Liver (tissue), 9 donors: Measurements from ENCODE around the gene SAMD8. TPM values are rescaled to one million over a fixed set of nuclear protein-coding genes. Genes with fewer than 3 reads are reported as not detected.

Experiments
- DNase-seq: peaks from one replicate; pipeline ENCODE4 v3.0.0-alpha.2; 2017; ENCODE audit warnings: low spot score
- H3K27ac ChIP-seq, 2 donors: one replicate each; pipeline ENCODE4 v1.7.0; 2013; ENCODE audit warnings: inconsistent platforms in 2 of 2, low read length in 2 of 2, control low read depth in 1 of 2, low read depth in 1 of 2, mild to moderate bottlenecking in 1 of 2
- H3K27me3 ChIP-seq, 4 donors: one replicate each; pipeline versions ENCODE4 v1.6.1 to v1.7.0; 2013; ENCODE audit warnings: low read length in 3 of 4, inconsistent platforms in 1 of 4, mild to moderate bottlenecking in 1 of 4, moderate library complexity in 1 of 4; ENCODE audit not compliant: control insufficient read depth in 4 of 4, insufficient read depth in 4 of 4
- H3K36me3 ChIP-seq, 4 donors: one replicate each; pipeline versions ENCODE4 v1.6.1 to v1.7.0; 2013; ENCODE audit warnings: low read length in 3 of 4, mild to moderate bottlenecking in 3 of 4, low read depth in 1 of 4, moderate library complexity in 1 of 4; ENCODE audit not compliant: control insufficient read depth in 4 of 4, insufficient read depth in 3 of 4
- H3K4me1 ChIP-seq, 4 donors: one replicate each; pipeline versions ENCODE4 v1.6.1 to v1.7.0; 2013; ENCODE audit warnings: low read length in 3 of 4, mild to moderate bottlenecking in 3 of 4, moderate library complexity in 1 of 4; ENCODE audit not compliant: control insufficient read depth in 4 of 4, insufficient read depth in 4 of 4
- H3K4me3 ChIP-seq, 3 donors: one replicate each; pipeline versions ENCODE4 v1.6.1 to v1.7.0; 2013; ENCODE audit warnings: low read length in 3 of 3, control low read depth in 1 of 3, low read depth in 1 of 3, mild to moderate bottlenecking in 1 of 3
- H3K9ac ChIP-seq, 2 donors: one replicate each; pipeline ENCODE4 v1.7.0; 2013; ENCODE audit warnings: low read length in 2 of 2, mild to moderate bottlenecking in 2 of 2, moderate library complexity in 2 of 2, control low read depth in 1 of 2, low read depth in 1 of 2
- H3K9me3 ChIP-seq, 4 donors: one replicate each; pipeline versions ENCODE4 v1.6.1 to v1.7.0; 2013; ENCODE audit warnings: low read length in 3 of 4; ENCODE audit not compliant: control insufficient read depth in 4 of 4
- EGR1 ChIP-seq, 2 donors: IDR thresholded peaks; 2 replicates each; pipeline ENCODE4 v1.6.1; 2016 to 2018; ENCODE audit warnings: antibody characterized with exemption in 2 of 2, low read depth in 2 of 2
- FOXA1 ChIP-seq: IDR thresholded peaks from 2 replicates; pipeline ENCODE4 v1.6.1; 2016; ENCODE audit warnings: antibody characterized with exemption
- FOXA2 ChIP-seq: IDR thresholded peaks from 2 replicates; pipeline ENCODE4 v1.6.1; 2016; ENCODE audit warnings: antibody characterized with exemption
- GABPA ChIP-seq, 2 donors: IDR thresholded peaks in 1 of 2; conservative IDR thresholded peaks in 1 of 2; 2 replicates each; pipeline ENCODE4 v1.6.1; 2016; ENCODE audit warnings: antibody characterized with exemption in 2 of 2, mild to moderate bottlenecking in 1 of 2, moderate library complexity in 1 of 2
- HNF4A ChIP-seq, 2 donors: conservative IDR thresholded peaks; 2 replicates each; pipeline ENCODE4 v1.6.1; 2016; ENCODE audit warnings: antibody characterized with exemption in 2 of 2, mild to moderate bottlenecking in 2 of 2
- HNF4G ChIP-seq: IDR thresholded peaks from 2 replicates; pipeline ENCODE4 v1.6.1; 2016; ENCODE audit warnings: antibody characterized with exemption
- JUND ChIP-seq, 2 donors: IDR thresholded peaks; 2 replicates each; pipeline ENCODE4 v1.6.1; 2016; ENCODE audit warnings: antibody characterized with exemption in 2 of 2
- NR2F2 ChIP-seq: IDR thresholded peaks from 2 replicates; pipeline ENCODE4 v1.6.1; 2016; ENCODE audit warnings: antibody characterized with exemption
- RAD21 ChIP-seq, 2 donors: IDR thresholded peaks; 2 replicates each; pipeline ENCODE4 v1.6.1; 2016; ENCODE audit warnings: antibody characterized with exemption in 2 of 2, mild to moderate bottlenecking in 2 of 2
- RXRA ChIP-seq, 2 donors: IDR thresholded peaks; 2 replicates each; pipeline ENCODE4 v1.6.1; 2017 to 2018; ENCODE audit warnings: antibody characterized with exemption in 2 of 2, mild to moderate bottlenecking in 1 of 2
- SP1 ChIP-seq: IDR thresholded peaks from 2 replicates; pipeline ENCODE4 v1.6.1; 2018; ENCODE audit warnings: antibody characterized with exemption, mild to moderate bottlenecking
- TAF1 ChIP-seq: conservative IDR thresholded peaks from 2 replicates; pipeline ENCODE4 v1.6.1; 2016; ENCODE audit warnings: antibody characterized with exemption, mild to moderate bottlenecking
- YY1 ChIP-seq: IDR thresholded peaks from 2 replicates; pipeline ENCODE4 v1.6.1; 2016; ENCODE audit warnings: antibody characterized with exemption, mild to moderate bottlenecking
- WGBS: extraction: QIAGEN DNeasy Blood & Tissue Kit; methylation state at CpG from one replicate; pipeline ENCODE4 v1.1.7; 2013; 5-methylcytosine and 5-hydroxymethylcytosine counted together
- polyA plus RNA-seq, 2 donors: library from polyadenylated mRNA; stranded (reverse) in 1 of 2; unstranded in 1 of 2; fragments of 200-250 nt in 1 of 2; fragments of >200 nt in 1 of 2; fragmentation: Nextera tagmentation in 1 of 2; extraction: Ambion mirVana in 1 of 2; gene quantifications; one replicate each; pipeline versions ENCODE4 v1.2.1 to v1.2.3, GENCODE V29; 2013 to 2015
- total RNA-seq, 2 donors: library from RNA; depleted of rRNA; stranded (reverse); fragments of >200 nt; gene quantifications; one replicate each; pipeline ENCODE4 v1.2.3, GENCODE V29; 2014
- TF ChIP-seq, protein P1 (sequence below): IDR thresholded peaks from 2 replicates; pipeline ENCODE4 v1.6.1; 2016; ENCODE audit warnings: antibody characterized with exemption
- TF ChIP-seq, protein P2 (sequence below): IDR thresholded peaks from 2 replicates; pipeline ENCODE4 v1.6.1; 2016; ENCODE audit warnings: antibody characterized with exemption, mild to moderate bottlenecking
- TF ChIP-seq, protein P3 (sequence below): fragments of 150-350 bp; IDR thresholded peaks from 2 replicates; pipeline ENCODE4 v1.5.1; 2017; ENCODE audit warnings: improper control_type of control experiment, low read depth, low read length; ENCODE audit not compliant: missing input control
- TF ChIP-seq, protein P4 (sequence below): IDR thresholded peaks from 2 replicates; pipeline ENCODE4 v1.6.1; 2016; ENCODE audit warnings: antibody characterized with exemption
- TF ChIP-seq, protein P5 (sequence below): IDR thresholded peaks from 2 replicates; pipeline ENCODE4 v1.6.1; 2016; ENCODE audit warnings: antibody characterized with exemption
- donor health status: healthy.
- donor health status: healthy.
- donor health status: healthy.
- donor health status: healthy.
- donor health status: healthy.

The SAMD8 gene
- total and polyA plus RNA-seq, 4 donors = 2.8 to 10.3 (median 4.1) TPM

DNA sequence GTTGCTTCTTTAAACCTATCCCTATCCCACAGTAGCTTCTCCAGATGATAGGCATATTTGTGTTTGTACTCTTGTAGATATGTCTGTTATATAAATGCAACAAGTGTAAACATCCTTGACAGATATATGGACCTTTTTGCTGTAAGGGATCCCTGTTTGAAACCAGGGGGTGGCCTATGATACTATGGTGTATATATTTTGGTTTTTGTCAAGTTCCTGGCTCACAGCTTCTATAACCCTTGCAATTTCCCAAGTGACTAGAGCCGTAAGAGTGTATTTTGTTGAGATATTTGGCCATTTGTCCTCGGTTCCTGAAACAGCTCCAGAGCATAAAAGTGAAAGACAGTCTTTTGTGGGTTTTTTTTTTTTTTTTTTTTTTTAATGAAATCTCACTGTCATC lies 114.6 kb downstream of the SAMD8 start:
- DNase-seq = no peak
- peaks cover 10 to 70% (median 44%) of the 10 kb centered on the region in 4 donors for H3K36me3 ChIP-seq
- WGBS = 73% methylated on average over 2 of the region's 2 CpGs
- no peaks in the 10 kb centered on the region for H3K27me3 ChIP-seq
- peaks cover 2 to 18% (median 7%) of the 10 kb centered on the region in 4 donors for H3K4me1 ChIP-seq
- H3K9me3 ChIP-seq = no peaks in the 10 kb centered on the region
- TF ChIP-seq FOXA1 (no peak), NR2F2 (no peak), JUND (IDR thresholded peaks at IDR 0.05) (no peak)
- H3K27ac ChIP-seq = peak overlapping the region in 1 of 2 donors; percentile 56
- H3K4me3 ChIP-seq = no peak overlapping the region
- peak overlapping the region in 1 of 2 donors; percentile 22 for H3K9ac ChIP-seq

DNA sequence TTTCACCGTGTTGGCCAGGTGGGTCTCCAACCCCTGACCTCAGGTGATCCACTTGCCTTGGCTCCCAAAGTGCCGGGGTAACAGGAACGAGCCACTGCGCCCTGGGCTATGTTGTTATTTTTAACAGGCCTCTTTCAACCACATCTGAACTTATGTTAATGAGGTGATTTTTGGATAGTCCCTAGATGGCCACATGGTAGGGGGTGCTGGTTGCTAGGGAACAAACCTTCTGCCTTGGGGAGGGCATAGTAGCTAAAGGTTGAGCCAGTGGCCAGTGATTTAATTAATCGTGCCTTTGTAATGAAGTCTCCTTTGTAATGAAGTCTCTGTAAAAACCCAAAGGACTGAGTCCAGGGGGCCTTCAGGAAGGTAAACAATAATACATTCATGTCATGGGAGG lies 115.2 kb downstream of the SAMD8 start:
- Histone ChIP-seq H3K36me3 (peaks cover 7 to 73% (median 46%) of the 10 kb centered on the region in 4 donors), H3K9ac (no peak overlapping the region), H3K9me3 (no peaks in the 10 kb centered on the region), H3K4me1 (peaks cover 2 to 18% (median 7%) of the 10 kb centered on the region in 4 donors), H3K27ac (no peak overlapping the region), H3K4me3 (no peak overlapping the region), H3K27me3 (no peaks in the 10 kb centered on the region)
- TF ChIP-seq FOXA2 (no peak), FOXA1 (no peak), SP1 (no peak), HNF4G (no peak), RAD21 (IDR thresholded peaks at IDR 0.05) (no peak), JUND (IDR thresholded peaks at IDR 0.05) (no peak), RXRA (IDR thresholded peaks at IDR 0.05) (no peak), NR2F2 (no peak), YY1 (no peak), TAF1 (no peak), GABPA (IDR thresholded peaks at IDR 0.05 in 1 of 2, conservative IDR thresholded peaks at IDR 0.05 in 1 of 2) (no peak), HNF4A (conservative IDR thresholded peaks at IDR 0.05) (no peak), EGR1 (IDR thresholded peaks at IDR 0.05; ENCODE audit: low read depth in 2 of 2) (no peak)
- TF ChIP-seq, protein P1, sequence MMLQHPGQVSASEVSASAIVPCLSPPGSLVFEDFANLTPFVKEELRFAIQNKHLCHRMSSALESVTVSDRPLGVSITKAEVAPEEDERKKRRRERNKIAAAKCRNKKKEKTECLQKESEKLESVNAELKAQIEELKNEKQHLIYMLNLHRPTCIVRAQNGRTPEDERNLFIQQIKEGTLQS = no peak
- TF ChIP-seq, protein P2, sequence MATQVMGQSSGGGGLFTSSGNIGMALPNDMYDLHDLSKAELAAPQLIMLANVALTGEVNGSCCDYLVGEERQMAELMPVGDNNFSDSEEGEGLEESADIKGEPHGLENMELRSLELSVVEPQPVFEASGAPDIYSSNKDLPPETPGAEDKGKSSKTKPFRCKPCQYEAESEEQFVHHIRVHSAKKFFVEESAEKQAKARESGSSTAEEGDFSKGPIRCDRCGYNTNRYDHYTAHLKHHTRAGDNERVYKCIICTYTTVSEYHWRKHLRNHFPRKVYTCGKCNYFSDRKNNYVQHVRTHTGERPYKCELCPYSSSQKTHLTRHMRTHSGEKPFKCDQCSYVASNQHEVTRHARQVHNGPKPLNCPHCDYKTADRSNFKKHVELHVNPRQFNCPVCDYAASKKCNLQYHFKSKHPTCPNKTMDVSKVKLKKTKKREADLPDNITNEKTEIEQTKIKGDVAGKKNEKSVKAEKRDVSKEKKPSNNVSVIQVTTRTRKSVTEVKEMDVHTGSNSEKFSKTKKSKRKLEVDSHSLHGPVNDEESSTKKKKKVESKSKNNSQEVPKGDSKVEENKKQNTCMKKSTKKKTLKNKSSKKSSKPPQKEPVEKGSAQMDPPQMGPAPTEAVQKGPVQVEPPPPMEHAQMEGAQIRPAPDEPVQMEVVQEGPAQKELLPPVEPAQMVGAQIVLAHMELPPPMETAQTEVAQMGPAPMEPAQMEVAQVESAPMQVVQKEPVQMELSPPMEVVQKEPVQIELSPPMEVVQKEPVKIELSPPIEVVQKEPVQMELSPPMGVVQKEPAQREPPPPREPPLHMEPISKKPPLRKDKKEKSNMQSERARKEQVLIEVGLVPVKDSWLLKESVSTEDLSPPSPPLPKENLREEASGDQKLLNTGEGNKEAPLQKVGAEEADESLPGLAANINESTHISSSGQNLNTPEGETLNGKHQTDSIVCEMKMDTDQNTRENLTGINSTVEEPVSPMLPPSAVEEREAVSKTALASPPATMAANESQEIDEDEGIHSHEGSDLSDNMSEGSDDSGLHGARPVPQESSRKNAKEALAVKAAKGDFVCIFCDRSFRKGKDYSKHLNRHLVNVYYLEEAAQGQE = no peak
- TF ChIP-seq, protein P3, sequence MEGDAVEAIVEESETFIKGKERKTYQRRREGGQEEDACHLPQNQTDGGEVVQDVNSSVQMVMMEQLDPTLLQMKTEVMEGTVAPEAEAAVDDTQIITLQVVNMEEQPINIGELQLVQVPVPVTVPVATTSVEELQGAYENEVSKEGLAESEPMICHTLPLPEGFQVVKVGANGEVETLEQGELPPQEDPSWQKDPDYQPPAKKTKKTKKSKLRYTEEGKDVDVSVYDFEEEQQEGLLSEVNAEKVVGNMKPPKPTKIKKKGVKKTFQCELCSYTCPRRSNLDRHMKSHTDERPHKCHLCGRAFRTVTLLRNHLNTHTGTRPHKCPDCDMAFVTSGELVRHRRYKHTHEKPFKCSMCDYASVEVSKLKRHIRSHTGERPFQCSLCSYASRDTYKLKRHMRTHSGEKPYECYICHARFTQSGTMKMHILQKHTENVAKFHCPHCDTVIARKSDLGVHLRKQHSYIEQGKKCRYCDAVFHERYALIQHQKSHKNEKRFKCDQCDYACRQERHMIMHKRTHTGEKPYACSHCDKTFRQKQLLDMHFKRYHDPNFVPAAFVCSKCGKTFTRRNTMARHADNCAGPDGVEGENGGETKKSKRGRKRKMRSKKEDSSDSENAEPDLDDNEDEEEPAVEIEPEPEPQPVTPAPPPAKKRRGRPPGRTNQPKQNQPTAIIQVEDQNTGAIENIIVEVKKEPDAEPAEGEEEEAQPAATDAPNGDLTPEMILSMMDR = no peak
- TF ChIP-seq, protein P4, sequence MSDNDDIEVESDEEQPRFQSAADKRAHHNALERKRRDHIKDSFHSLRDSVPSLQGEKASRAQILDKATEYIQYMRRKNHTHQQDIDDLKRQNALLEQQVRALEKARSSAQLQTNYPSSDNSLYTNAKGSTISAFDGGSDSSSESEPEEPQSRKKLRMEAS = no peak
- TF ChIP-seq, protein P5, sequence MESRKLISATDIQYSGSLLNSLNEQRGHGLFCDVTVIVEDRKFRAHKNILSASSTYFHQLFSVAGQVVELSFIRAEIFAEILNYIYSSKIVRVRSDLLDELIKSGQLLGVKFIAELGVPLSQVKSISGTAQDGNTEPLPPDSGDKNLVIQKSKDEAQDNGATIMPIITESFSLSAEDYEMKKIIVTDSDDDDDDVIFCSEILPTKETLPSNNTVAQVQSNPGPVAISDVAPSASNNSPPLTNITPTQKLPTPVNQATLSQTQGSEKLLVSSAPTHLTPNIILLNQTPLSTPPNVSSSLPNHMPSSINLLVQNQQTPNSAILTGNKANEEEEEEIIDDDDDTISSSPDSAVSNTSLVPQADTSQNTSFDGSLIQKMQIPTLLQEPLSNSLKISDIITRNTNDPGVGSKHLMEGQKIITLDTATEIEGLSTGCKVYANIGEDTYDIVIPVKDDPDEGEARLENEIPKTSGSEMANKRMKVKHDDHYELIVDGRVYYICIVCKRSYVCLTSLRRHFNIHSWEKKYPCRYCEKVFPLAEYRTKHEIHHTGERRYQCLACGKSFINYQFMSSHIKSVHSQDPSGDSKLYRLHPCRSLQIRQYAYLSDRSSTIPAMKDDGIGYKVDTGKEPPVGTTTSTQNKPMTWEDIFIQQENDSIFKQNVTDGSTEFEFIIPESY = no peak
- WGBS = 82% methylated on average over 5 of the region's 5 CpGs
- DNase-seq = no peak
